Activated CD4-positive, alpha-beta T cell treated with anti-CD3 and anti-CD28 coated beads, Interleukin-2, amount 10 ng/mL, durations not matched to agents 7 days and 5 days (primary cell): ENCODE data around the gene MTMR3. TPM values are rescaled to one million over a fixed set of nuclear protein-coding genes. Genes with fewer than 3 reads are reported as not detected.

Experiments
- CTCF ChIA-PET: fragments of 350-600 bp; sonication (Branson Sonifier 250); formaldehyde crosslinking; loops from one replicate; lab custom pipeline; 2021; ENCODE audit warnings: antibody characterized with exemption; lab: Charles Lee
- POLR2A ChIA-PET: fragments of 350-600 bp; sonication (Branson Sonifier 250); formaldehyde crosslinking; loops from one replicate; lab custom pipeline; 2021; ENCODE audit warnings: antibody characterized with exemption; lab: Charles Lee
- DNase-seq: peaks from one replicate; pipeline ENCODE4 v3.0.0-alpha.2; 2020
- H3K27ac Mint-ChIP-seq: one replicate; pipeline ENCODE4 v1.8.0; 2021; ENCODE audit warnings: mild to moderate bottlenecking, moderate library complexity, mixed read lengths
- H3K27me3 Mint-ChIP-seq: one replicate; pipeline ENCODE4 v1.8.0; 2021; ENCODE audit warnings: mixed read lengths
- H3K36me3 Mint-ChIP-seq: one replicate; pipeline ENCODE4 v1.8.0; 2021; ENCODE audit warnings: low read depth, mixed read lengths
- H3K4me1 Mint-ChIP-seq: one replicate; pipeline ENCODE4 v1.8.0; 2021; ENCODE audit warnings: mixed read lengths
- H3K4me3 Mint-ChIP-seq: one replicate; pipeline ENCODE4 v1.8.0; 2021; ENCODE audit warnings: mild to moderate bottlenecking, moderate library complexity, mixed read lengths
- H3K9me3 Mint-ChIP-seq: one replicate; pipeline ENCODE4 v1.8.0; 2021; ENCODE audit warnings: mixed read lengths
- total RNA-seq, 2 experiments: library from RNA; stranded (reverse); gene quantifications; one replicate each; pipeline ENCODE4 v1.2.3, GENCODE V29; 2021

Gene MTMR3
- total RNA-seq, 2 experiments from 2014 or later, result 24.3 to 27.9 TPM

DNA sequence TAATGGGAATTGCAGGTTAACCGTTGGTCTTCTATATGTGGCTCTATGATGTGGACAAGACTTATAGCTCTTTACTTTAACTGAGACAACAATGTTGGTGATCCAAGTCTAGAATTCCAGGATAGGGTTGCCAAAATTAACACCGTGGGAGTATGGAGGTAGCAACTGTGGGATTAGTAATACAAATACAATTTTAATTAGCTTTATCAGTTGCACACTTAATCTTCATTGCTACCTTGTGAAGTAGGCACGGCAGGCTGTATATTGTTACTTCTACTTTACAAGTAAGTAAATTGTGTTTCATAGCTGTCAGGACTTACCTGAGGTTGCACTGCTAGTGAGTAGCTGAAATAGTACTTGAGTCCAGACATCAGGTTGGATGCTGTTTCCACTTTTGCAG lies 21.0 kb downstream of the MTMR3 start:
- Mint-ChIP-seq H3K36me3 (no peaks in the 10 kb centered on the region), H3K9me3 (no peaks in the 10 kb centered on the region), H3K27ac (no peak overlapping the region), H3K4me3 (no peak overlapping the region), H3K27me3 (no peaks in the 10 kb centered on the region), H3K4me1 (peaks cover 1% of the 10 kb centered on the region)
- no peak for DNase-seq
- ChIA-PET POLR2A (no interaction called here), CTCF (no interaction called here)

GRCh38 chr22:29907753-29908515 lies 25.0 kb downstream of the MTMR3 start:
- Mint-ChIP-seq H3K27me3 (no peaks in the 10 kb centered on the region), H3K36me3 (no peaks in the 10 kb centered on the region), H3K27ac (no peak overlapping the region), H3K9me3 (no peaks in the 10 kb centered on the region), H3K4me1 (peaks cover 1% of the 10 kb centered on the region), H3K4me3 (no peak overlapping the region)
- DNase-seq, result no peak
- POLR2A ChIA-PET, result no interaction called here
- CTCF ChIA-PET, result interaction anchor here (0.8 kb wide), 1 partner anchor 443 kb away, joined by 4 read pairs; no protein-coding TSS in a partner anchor

DNA sequence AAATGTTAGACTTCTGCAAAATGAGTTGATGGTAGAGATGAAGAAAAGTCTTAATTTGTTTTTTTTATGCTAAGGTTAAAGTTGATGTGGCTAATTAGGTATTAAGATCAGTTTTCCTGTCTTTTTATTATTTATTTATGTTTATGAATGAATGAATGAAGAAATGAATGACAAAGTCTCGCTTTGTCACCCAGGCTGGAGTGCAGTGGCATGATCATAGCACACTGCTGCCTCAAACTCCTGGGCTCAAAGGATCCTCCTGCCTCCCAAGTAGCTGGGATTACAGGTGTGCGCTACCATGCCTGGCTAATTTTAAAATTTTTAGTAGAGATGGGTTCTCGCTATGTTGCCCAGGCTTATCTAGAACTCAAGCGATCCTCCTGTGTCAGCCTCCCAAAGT lies 29.2 kb downstream of the MTMR3 start:
- Mint-ChIP-seq H3K4me1 (peaks cover 1% of the 10 kb centered on the region), H3K4me3 (no peak overlapping the region), H3K27me3 (no peaks in the 10 kb centered on the region), H3K27ac (no peak overlapping the region), H3K36me3 (no peaks in the 10 kb centered on the region), H3K9me3 (no peaks in the 10 kb centered on the region)
- no peak for DNase-seq
- ChIA-PET CTCF (interaction anchor here (1.5 kb wide), 1 partner anchor 14 kb away, joined by 3 read pairs; no protein-coding TSS in a partner anchor), POLR2A (no interaction called here)

- DNase-seq, result no peak
- no peaks in the 10 kb centered on the region for H3K36me3 Mint-ChIP-seq
- H3K27ac Mint-ChIP-seq, result no peak overlapping the region
- CTCF ChIA-PET, result no interaction called here
- no peak overlapping the region for H3K4me3 Mint-ChIP-seq
- POLR2A ChIA-PET, result no interaction called here
- H3K27me3 Mint-ChIP-seq, result no peaks in the 10 kb centered on the region
- no peaks in the 10 kb centered on the region for H3K9me3 Mint-ChIP-seq
- no peaks in the 10 kb centered on the region for H3K4me1 Mint-ChIP-seq
These were observed 29.8 kb downstream of the MTMR3 start for GRCh38 chr22:29912605-29913398.

DNA sequence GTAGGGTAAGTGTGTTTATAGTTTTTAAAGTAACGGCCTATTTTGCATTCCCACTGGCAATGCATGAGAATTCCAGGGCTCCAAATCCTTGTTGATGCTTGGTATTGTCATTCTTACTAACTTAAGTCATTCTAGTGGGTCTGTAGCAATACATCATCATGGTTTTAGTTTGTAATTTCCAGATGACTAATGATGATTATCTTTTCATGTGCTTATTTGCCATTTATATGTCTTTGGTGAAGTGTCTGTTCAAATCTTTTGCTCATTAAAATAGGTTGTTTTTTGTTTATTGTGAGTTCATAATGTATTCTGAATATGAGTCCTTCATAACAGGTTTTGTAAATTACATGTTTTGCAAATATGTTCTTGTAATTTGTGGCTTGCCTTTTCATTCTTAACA lies 31.2 kb downstream of the MTMR3 start:
- POLR2A ChIA-PET, result interaction anchor here (0.5 kb wide), 1 partner anchor 32 kb away, joined by 3 read pairs; no protein-coding TSS in a partner anchor
- Mint-ChIP-seq H3K36me3 (no peaks in the 10 kb centered on the region), H3K9me3 (no peaks in the 10 kb centered on the region), H3K4me3 (no peak overlapping the region), H3K27me3 (no peaks in the 10 kb centered on the region), H3K27ac (no peak overlapping the region), H3K4me1 (no peaks in the 10 kb centered on the region)
- CTCF ChIA-PET, result interaction anchor here (0.7 kb wide), 1 partner anchor 9 kb away, joined by 3 read pairs; no protein-coding TSS in a partner anchor
- no peak for DNase-seq

DNA sequence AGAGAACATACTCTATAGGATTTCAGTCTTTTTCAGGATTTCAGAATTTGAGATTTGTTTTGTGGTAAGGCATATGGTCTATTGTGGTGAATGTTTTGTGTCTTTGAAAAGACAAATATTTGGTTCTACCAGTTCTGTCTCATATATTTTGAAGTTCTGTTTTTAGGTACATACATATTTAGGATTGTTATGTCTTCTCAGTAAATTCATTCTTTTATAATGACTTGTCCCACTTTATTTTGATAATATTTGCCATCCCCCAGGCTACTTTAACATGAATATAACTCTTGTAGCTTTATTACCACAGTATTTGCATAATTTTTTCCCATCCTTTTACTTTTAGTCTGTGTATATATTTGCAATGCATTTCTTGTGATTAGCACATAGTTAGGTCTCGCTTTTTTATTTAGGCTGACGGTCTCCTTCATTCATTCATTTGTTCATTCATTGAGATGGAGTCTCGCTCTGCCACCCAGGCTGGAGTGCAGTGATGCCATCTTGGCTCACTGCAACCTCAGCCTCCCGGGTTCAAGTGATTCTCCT lies 32.1 kb downstream of the MTMR3 start:
- Mint-ChIP-seq H3K27me3 (no peaks in the 10 kb centered on the region), H3K4me3 (no peak overlapping the region), H3K9me3 (no peaks in the 10 kb centered on the region), H3K4me1 (no peaks in the 10 kb centered on the region), H3K36me3 (no peaks in the 10 kb centered on the region), H3K27ac (no peak overlapping the region)
- POLR2A ChIA-PET, result no interaction called here
- DNase-seq, result no peak
- CTCF ChIA-PET, result interaction anchor here (0.9 kb wide), 1 partner anchor 44 kb away, joined by 3 read pairs; no protein-coding TSS in a partner anchor

- ChIA-PET POLR2A (no interaction called here), CTCF (no interaction called here)
- H3K4me1 Mint-ChIP-seq, result no peaks in the 10 kb centered on the region
- no peak overlapping the region for H3K27ac Mint-ChIP-seq
- no peaks in the 10 kb centered on the region for H3K27me3 Mint-ChIP-seq
- H3K4me3 Mint-ChIP-seq, result no peak overlapping the region
- no peaks in the 10 kb centered on the region for H3K36me3 Mint-ChIP-seq
- DNase-seq, result no peak
- H3K9me3 Mint-ChIP-seq, result no peaks in the 10 kb centered on the region
These were observed 33.1 kb downstream of the MTMR3 start for GRCh38 chr22:29916007-29916544.

DNA sequence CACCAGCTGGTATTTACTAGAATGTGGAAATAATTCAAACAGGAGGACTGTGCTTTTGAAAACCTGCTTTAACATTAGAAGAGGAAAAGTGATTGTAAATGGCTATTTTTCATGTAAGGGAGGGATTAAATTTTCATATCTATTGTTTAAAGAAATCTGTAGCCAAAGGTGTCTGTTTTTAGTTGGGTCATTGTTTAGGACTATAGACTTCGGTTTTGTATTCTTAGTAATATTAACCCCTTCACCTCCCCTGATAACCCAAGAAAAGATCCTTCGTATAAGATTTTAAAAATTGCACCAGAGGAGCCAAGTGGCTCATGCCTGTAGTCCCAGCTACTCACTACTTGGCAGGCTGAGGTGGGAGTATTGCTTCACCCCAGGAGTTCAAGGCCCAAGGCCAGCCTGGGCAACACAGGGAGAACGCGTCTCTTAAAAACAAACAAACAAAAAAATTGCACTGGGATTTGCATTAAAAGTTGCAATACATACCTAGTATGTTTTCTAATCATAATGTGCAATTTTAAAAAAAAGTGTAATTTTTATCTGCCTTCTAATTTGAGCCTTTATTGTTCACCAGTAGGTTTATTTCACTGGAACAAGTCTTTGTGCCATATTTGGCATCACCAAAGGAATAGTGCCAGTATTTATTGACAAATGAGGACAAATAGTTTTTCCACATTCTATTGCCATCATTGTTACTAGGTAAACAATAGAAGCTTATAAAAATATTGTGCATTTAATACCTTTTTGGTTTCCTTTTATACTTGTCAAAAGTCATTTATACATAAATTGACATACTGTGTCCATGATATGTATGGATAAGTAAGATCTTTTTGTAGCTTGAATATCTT lies 34.3 kb downstream of the MTMR3 start:
- H3K9me3 Mint-ChIP-seq, result no peaks in the 10 kb centered on the region
- no peaks in the 10 kb centered on the region for H3K27me3 Mint-ChIP-seq
- H3K27ac Mint-ChIP-seq, result no peak overlapping the region
- no peak overlapping the region for H3K4me3 Mint-ChIP-seq
- no peaks in the 10 kb centered on the region for H3K4me1 Mint-ChIP-seq
- ChIA-PET CTCF (no interaction called here), POLR2A (no interaction called here)
- no peak for DNase-seq
- H3K36me3 Mint-ChIP-seq, result no peaks in the 10 kb centered on the region

DNA sequence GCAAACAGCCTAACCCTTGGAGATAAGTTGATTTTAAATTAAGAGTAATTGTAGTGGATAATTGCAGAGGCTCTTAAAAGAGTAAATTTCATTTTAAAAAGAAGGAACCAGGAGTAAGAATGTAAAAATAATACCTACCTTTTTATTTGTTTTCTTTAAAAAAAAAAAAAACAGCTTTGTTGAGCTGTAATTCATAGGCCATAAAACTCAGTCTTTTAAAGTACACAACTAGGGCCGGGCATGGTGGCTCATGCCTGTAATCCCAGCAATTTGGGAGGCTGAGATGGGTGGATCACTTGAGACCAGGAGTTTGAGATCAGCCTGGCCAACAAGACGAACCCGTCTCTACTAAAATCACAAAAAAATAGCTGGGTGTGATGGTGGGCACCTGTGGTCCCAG lies 42.4 kb downstream of the MTMR3 start:
- peaks cover 2% of the 10 kb centered on the region for H3K9me3 Mint-ChIP-seq
- POLR2A ChIA-PET, result no interaction called here

GRCh38 chr22:29926057-29926456 lies 43.1 kb downstream of the MTMR3 start:
- H3K4me1 Mint-ChIP-seq, result no peaks in the 10 kb centered on the region
- POLR2A ChIA-PET, result no interaction called here
- no peaks in the 10 kb centered on the region for H3K36me3 Mint-ChIP-seq
- no peaks in the 10 kb centered on the region for H3K27me3 Mint-ChIP-seq
- no peak for DNase-seq
- H3K4me3 Mint-ChIP-seq, result no peak overlapping the region
- no peak overlapping the region for H3K27ac Mint-ChIP-seq
- CTCF ChIA-PET, result no interaction called here
- H3K9me3 Mint-ChIP-seq, result peaks cover 2% of the 10 kb centered on the region

More for the DNA sequence above, 42.4 kb downstream of the MTMR3 start:
- H3K27ac Mint-ChIP-seq, result no peak overlapping the region
- no peaks in the 10 kb centered on the region for H3K36me3 Mint-ChIP-seq
- CTCF ChIA-PET, result no interaction called here
- no peak for DNase-seq
- H3K4me3 Mint-ChIP-seq, result no peak overlapping the region
- no peaks in the 10 kb centered on the region for H3K27me3 Mint-ChIP-seq
- no peaks in the 10 kb centered on the region for H3K4me1 Mint-ChIP-seq

- DNase-seq, result no peak
- Mint-ChIP-seq H3K27me3 (no peaks in the 10 kb centered on the region), H3K9me3 (peaks cover under 1% of the 10 kb centered on the region), H3K36me3 (no peaks in the 10 kb centered on the region), H3K4me3 (no peak overlapping the region), H3K27ac (no peak overlapping the region), H3K4me1 (peaks cover 6% of the 10 kb centered on the region)
- ChIA-PET CTCF (no interaction called here), POLR2A (interaction anchor here (0.6 kb wide), 1 partner anchor 53 kb away, joined by 3 read pairs; no protein-coding TSS in a partner anchor)
These were observed 49.2 kb downstream of the MTMR3 start for GRCh38 chr22:29932136-29932535.

DNA sequence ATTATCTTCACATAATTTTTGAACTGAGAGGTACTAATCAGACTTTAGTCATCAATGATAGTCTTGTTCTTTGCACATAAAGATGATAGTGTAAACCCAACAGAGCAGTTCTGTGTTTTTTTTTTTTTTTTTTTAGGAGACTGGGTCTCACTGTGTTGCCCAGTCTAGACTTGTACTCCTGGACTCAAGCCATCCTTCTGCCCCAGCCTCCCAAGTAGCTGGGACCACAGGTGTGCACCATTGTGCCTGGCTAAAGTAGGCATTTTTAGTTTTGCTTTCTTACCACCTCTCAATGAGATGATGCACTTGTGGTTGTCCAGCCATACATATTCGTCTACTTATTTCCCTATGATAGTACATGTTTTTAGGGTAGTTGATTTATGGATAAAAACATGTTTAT lies 50.6 kb downstream of the MTMR3 start:
- ChIA-PET CTCF (no interaction called here), POLR2A (no interaction called here)
- Mint-ChIP-seq H3K4me3 (no peak overlapping the region), H3K4me1 (peaks cover 12% of the 10 kb centered on the region), H3K27me3 (no peaks in the 10 kb centered on the region), H3K36me3 (no peaks in the 10 kb centered on the region), H3K9me3 (peaks cover 2% of the 10 kb centered on the region), H3K27ac (no peak overlapping the region)
- DNase-seq, result no peak
